GM12801 (cell line): ENCODE data around the gene ATP1B1.

ENCODE experiments used
- TF ChIP-seq, protein P1 (sequence below): IDR thresholded peaks from one replicate; pipeline ENCODE4 v1.5.1; 2011; ENCODE audit warnings: control low read depth; ENCODE audit not compliant: insufficient read length; ENCODE audit errors: extremely low read depth

Gene ATP1B1

DNA sequence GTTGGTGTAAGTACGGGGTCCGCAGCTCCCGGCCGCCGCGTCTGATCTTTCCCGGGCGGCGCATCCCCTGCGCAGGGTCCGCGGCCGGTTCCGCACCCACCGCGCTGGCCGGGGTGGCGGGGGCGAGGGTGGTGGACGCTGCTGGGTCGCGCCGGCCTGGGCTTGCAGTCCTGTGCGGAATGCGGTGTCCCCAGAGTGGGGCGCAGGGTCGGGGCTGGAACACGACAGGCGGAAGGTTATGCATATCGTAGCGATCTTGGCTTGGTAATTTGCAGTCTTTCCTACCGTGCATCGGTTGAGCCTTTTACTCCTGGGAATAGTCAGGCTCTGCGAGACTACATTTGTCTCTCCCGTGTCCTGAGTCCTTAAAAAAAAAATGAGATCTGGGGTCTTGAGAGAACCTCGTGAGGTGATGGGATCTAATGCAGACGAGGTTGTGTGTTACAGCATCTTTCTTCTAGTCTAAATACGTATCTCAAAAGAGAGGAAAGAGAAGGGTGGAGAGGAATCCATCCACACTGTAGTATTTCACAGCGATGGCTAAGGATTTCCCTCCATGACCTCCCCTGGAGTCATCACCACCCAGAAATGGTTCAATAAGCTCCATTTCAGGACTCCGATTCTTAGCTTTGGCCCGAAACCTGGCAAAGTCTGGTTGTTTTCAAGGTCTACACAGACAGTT is 572 bp downstream of the ATP1B1 start:
- TF ChIP-seq, protein P1, sequence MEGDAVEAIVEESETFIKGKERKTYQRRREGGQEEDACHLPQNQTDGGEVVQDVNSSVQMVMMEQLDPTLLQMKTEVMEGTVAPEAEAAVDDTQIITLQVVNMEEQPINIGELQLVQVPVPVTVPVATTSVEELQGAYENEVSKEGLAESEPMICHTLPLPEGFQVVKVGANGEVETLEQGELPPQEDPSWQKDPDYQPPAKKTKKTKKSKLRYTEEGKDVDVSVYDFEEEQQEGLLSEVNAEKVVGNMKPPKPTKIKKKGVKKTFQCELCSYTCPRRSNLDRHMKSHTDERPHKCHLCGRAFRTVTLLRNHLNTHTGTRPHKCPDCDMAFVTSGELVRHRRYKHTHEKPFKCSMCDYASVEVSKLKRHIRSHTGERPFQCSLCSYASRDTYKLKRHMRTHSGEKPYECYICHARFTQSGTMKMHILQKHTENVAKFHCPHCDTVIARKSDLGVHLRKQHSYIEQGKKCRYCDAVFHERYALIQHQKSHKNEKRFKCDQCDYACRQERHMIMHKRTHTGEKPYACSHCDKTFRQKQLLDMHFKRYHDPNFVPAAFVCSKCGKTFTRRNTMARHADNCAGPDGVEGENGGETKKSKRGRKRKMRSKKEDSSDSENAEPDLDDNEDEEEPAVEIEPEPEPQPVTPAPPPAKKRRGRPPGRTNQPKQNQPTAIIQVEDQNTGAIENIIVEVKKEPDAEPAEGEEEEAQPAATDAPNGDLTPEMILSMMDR, result no peak

GRCh38 chr1:169107603-169108208 is 1.2 kb downstream of the ATP1B1 start:
- TF ChIP-seq, protein P1, result no peak

DNA sequence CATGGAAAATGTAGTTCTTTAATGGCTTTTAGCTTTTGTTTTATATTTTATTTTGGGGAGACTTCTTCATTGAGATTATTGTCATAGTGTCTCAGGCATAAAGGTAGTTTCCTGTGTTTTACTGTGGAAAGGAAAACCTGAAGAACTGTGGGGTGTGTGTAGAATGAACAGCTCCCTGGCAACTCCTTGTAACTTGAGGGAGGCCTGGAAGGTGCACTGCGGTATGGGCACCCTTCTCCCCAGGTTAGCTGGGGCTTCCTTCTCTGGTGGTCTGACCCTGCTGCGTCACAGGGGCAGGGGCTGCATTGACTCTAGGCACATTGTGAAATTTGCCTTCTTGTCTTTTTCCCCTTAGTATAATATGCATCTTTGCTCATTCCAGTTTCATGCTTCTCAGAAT is 1.7 kb downstream of the ATP1B1 start:
- TF ChIP-seq, protein P1, result no peak

DNA sequence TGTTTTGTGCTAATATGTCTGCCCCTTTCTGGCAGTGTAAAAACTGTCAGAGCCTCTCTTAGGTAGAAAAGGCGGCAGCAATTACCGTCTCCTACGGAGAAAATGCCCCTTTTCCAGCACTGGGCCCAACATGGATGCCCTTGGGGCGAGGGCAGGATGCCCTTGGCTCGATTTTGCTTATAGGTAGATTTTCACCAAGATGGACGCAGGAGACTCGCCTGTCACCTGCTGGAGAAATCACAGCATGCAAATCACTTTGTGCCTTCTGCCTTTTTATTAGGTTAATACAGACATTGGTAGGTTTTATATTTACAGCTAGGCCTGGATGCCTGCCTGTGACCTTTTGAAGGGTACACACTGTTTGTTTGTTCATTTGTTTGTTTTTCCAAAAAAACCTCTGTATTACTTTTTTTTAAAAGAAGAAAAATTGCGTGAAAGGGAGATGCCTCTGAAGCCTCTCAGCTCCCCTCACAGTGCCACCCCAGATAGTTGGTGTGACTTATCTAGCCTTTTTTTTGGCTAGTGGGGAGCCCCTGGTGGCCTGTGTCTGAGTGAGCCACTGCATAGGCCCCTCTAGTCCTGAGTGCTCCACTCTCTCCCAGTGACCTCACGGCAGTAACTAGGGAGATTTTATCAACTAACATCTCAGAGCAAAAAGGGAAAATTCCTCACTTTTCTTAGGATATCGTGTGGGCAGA is 2.5 kb downstream of the ATP1B1 start:
- TF ChIP-seq, protein P1, result no peak

GRCh38 chr1:169109561-169110134 is 3.2 kb downstream of the ATP1B1 start:
- TF ChIP-seq, protein P1, result no peak

GRCh38 chr1:169110236-169110635 is 3.7 kb downstream of the ATP1B1 start:
- TF ChIP-seq, protein P1, result no peak

GRCh38 chr1:169110689-169111447 is 4.4 kb downstream of the ATP1B1 start:
- TF ChIP-seq, protein P1, result no peak
